Activated CD8-positive, alpha-beta memory T cell treated with anti-CD3 and anti-CD28 coated beads for 1 hour (primary cell): ENCODE results near the gene CACNA1D.

Experiments used
- DNase-seq, 2 donors: peaks; one replicate each; pipeline ENCODE4 v3.0.0-alpha.2; 2020; ENCODE audit warnings: low read depth in 1 of 2; ENCODE audit errors: extremely low read depth in 1 of 2

Gene CACNA1D

DNA sequence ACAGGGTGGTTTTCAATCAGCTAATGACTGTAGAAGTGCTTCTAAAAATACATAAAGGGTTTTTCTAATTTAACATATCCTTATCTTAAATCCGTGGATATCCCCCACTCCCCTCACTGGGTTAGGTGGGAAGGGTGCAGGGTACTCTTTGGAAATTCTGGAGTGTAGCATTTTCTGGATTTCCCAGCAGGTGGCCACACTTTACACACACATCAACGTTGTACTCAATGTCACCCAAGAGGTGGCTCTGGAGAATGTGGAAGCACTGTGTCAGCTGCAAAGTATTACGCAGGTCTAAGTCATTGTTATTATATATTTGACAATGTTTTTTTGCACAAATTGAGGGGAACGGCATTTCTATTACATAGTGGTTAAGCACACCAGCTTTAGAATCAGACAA, 183.0 kb downstream of the CACNA1D start:
- no peak for DNase-seq

DNA sequence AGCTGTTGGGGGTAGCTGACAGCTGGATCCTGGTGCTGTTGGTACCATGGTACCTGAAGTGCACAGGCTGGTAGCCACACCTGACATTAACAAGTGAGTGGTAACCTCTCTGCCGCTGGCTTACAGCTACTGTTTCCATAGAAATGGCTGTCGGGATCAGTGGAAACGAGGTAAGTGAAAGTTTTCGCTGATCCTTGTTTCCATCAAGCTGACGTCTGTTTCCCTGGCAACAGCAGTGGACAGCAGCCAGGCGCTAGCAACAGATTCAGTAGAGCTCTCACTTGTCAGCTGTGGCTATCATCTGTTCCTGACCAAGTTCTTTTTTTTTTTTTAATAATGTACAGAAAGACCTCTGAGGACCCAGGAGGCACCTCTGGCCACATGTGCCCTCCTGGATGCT, 185.6 kb downstream of the CACNA1D start:
- DNase-seq: no peak

DNA sequence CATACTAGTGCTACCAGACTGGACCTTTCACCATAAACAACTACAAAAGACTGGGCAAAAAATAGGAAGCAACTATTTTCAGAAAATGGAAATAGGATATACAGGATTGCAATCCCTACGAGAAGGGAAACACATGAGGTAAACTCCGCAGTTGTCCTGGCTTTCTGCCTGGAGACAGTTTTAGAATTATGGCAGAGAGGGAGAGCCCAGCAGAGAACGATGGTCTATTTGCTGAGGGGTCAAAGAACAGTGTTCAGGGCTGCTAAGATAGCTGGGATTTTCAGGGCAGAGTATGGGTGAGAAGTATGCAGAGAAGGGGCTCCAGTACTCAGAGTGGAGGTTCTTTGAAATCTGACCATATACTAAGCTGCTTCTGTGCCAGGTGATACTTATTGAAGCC, 188.4 kb downstream of the CACNA1D start:
- DNase-seq: no peak

DNA sequence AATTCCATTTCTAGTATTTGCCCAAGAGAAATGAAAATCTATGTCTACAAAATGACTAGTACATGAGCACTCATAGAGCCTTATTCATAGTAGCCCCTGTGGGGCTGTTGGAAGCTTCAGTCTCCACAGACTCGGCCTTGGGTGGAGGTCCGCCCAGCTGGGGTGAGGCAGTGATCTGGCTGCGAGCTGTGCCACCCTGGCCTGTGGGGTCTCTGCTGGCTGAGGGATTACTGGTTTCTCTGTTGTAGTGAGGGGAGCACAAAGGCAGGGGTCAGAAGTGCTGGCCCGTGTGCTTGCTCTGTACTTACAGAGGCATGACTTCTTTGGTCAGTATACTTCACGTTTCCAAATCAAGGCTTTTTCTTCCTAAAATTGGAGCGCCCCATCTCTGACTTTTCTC, 193.7 kb downstream of the CACNA1D start:
- DNase-seq: no peak

DNA sequence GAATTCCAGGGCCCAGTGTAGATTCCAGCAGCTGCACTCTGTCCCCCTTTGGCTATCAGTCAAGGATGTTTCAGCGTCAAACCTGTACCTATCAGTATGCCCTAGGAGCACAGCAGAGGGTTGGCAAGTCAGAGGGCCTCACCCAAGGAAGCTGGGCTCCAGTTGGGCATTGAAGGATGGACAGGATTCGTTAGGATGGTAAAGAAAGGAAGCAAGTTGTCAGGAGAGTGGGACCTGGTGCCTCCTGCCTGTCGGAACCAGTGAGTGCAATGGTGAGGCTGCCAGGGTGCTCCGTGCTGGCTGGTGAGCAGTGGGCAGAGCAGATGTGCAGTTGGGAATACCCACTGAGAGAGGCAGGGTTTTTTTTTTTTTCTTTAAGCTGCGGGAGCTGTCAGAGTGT, 194.6 kb downstream of the CACNA1D start:
- no peak for DNase-seq

DNA sequence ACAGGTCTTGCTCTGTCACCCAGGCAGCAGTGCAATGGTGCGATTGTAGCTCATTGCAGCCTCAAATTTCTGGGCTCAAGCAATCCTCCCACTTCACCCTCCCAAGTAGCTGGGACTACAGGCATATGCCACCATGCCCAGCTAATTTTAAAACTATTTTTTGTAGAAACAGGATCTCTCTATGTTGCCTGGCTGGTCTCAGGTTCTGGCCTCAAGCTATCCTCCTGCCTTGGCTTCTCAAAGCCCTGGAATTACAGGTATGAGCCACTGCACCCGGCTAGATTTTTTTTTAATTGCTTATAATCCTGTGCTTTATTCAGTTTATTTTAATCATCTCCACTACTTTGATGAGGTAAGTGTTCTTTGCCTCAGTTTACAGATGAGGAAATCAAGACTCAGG, 195.3 kb downstream of the CACNA1D start:
- no peak for DNase-seq

DNA sequence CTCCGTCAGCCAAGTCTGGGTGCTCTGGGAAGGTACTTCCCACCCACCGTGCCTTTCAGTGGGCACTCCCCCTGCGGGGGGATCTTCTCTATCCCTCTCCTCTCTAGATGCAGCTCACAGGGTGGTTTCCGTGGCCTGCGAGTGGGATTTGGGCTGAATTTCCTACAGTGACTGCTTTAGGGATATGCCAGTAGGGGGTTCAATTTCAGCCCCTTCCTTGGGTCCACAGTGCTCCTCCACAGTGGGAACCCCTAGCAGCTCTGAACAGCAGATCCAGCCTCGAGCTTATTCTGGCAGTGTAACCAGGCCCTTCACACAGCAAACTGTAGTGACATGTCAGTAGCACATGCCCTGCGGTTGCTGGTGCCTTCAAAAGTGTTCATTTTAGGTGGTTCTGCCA, 196.1 kb downstream of the CACNA1D start:
- no peak for DNase-seq

DNA sequence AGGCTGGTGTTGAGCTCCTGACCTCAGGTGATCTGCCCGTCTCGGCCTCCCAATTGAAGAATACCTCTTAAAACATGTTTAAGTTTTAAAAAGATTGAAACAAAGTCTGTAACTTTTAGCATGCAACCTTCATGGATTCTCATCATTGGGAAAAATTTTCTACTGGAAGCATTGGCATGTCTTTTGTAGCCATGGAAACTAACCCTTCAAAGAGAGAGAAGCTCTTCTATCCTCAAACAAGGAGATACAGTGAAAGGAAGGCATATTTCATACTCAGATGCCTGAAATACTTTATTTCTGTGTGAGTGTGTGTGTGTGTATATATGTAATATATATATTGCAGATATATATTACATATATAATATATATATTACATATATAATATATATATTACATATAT, 196.9 kb downstream of the CACNA1D start:
- no peak for DNase-seq

DNA sequence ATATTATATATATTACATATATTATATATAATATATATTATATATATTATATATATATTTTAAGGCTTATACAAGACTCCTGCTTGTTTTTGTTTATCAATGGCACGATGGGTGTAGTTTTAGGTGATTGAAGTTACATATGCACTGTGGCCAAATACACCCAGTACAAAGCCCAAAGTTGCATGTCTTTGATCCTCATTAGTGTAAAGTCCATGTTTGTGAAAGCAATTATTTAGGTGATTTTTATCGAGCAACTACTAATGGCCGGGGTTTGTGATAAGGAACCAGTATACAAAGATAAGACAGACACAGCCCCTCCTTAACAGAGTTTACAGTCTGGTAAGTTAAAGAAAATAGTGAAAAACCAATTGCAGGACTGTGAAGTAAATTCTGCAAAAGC, 197.5 kb downstream of the CACNA1D start:
- no peak for DNase-seq

DNA sequence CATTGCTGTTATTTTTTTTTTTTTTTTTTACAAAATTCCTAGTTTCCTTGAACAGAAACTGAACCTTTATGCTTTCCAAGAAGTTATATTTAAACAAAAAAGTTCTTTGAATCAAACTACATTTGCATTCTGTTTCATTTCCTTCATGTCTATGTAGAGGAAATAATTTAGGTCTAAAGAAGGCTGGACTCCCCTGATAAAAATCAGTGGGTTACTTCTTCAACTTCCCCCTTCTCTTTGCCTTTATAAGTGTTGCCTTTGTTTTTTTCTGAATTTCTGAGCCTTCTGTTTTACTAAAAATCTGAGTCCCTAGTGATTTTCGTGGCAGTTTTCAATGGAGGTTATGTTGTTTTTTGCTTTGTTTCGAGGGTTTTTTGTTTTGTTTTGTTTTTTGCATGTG, 199.0 kb downstream of the CACNA1D start:
- DNase-seq: no peak

DNA sequence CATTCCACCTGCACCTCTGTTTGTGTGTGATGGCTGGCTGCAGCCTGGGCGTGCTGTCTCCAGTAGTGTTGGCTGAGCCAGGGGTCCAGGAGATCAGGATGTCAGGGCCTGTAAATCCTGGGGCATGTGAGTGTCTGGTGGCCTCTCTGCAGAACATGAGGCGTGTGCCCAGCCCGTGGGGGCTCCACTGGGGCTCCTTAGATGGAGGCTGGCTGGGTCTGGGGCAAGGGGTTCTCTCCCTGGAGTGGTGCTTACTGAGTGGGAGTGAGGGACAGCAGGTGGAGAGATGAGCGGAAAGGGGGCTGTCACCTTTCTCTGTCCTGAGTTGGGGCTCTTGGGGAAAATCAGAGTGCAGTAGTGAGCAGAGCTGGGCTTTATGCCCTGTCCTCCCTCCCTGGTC, 199.6 kb downstream of the CACNA1D start:
- DNase-seq: no peak

DNA sequence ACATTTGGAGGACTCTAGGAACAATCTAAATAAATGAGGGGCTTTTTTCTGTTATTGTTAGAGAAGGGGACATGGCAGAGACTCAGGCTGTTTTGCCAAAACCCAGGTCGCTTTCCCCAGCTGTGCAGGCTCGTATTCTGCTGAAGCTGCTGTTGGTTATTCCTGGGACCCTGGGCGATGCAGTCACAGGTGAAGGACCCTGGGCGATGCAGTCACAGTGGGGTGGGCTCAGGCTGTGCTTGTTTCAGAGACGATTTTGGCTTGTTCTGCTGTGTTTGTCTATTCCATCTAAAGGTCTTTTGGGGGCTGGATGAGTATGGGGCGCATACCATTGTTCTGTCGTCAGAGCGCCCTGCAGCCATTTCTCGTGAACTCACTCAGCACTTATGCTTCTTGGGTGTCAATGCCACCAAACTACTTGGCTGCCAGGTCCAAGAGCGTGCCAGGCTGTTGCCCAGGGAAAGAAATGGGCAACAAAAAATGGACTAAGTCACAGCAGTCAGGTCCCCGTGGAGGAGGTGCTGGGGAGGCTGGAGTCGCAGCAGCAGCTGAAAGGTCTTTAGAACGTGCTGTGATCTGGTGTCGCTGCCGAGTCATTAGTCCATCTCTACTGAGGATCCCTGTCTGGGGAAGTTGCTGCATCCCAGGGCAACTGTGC, 200.4 kb downstream of the CACNA1D start:
- no peak for DNase-seq

DNA sequence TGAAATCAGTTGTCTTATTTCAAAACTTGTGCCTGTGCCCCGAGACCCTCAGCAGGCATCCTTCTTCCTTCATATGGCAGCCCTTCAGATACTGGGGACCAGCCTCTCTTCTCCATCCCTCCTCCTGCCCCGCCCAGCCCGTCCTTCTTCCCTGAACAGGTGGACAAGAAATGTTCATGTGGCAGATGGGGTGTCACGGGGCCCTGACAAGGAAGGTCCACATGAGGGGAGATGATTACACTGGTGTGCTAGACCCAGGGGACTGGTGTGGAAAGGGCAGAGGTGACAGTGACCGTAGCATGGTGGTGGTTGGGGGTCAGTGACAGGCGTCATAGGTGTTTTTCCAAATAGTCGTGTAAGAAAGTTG, 200.9 kb downstream of the CACNA1D start:
- DNase-seq: no peak

DNA sequence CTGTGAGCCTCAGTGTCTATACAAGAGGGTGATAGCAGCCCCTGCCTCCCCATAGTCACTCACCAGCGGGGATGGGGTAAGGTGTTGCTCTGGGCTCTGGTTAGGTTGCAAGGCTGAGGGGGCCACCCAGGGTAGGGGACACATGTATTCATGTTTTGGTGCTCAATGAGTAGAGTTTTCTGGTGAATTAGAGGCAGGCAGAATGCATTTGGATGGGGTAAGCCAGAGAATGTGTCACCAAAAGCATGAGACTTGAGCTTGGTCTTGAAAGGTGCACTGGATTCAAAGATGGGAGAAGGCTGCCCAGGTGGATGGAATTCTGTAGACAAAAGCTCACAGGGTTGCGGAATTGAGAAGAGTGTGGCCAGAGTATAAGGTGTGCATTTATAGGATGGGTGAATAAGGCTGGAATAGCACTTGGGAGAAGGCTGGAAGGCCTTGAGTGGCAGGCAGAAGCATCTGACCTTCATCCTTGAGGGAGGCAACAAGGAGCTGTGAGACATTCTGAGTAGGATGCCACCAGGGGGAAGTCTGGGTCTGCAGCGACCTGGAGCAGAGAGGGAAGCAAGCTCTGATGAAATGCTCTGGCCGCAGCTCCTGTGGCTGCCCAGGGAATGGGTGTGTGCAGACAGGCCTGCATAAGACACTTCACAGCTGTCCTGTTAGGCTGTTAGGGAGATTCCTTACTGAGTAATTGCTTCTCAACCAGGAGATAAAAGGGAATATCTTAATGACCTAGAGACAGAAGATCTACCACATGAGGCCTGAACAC, 202.2 kb downstream of the CACNA1D start:
- no peak for DNase-seq

DNA sequence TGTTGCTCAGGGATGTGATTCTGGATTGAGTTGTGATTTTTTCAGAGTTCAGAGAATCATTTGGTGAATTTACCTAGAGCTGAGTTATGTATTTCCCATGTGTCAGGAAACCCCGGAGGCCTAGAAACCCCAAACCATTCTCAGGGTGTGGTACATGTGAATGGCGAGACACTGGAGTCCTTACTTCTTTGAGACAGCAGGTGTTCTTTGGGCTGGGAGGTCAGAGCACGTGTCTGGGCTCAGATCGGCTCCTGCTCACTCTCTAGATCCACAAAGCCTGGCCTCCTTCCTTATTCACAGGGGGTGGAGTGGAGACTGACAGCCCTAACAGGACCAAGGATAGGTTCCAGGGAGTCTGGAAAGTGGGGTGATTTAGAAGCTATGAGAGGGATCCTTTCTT, 206.0 kb downstream of the CACNA1D start:
- no peak for DNase-seq

DNA sequence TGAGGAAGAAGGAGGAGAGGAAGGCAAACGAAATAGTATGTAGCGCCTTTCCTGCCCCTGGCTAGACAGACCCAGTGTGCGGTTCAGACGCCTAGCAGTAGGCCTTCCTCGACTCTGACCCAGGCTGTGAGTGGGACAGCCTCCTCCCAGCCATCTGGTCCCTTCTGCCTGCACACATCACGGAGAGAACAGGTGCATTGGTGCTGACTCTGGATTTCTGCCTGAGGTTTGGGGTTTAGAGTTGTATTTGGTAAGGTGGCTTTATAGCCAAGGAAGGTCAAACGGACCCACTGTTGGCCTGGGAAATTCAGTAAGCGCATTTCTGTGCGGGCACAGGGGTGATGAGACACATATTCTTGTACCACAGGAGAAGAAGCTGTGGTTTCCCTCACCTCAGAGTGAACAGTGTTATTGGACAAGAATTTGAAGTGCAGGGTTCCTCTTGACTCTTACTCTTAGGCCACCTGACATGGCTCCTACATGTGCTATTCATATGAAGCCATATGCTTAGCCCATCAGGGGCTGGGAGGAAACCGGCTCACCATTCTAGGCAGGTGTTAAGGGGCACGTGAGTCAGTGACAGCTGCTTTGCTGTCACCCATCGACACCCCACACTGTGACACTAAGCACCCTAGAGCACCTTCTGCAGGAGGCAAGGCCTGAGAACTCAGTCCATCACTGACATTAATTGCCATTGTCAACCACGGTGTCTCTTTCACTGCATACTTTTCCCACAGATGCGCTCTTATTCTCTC, 208.5 kb downstream of the CACNA1D start:
- no peak for DNase-seq

DNA sequence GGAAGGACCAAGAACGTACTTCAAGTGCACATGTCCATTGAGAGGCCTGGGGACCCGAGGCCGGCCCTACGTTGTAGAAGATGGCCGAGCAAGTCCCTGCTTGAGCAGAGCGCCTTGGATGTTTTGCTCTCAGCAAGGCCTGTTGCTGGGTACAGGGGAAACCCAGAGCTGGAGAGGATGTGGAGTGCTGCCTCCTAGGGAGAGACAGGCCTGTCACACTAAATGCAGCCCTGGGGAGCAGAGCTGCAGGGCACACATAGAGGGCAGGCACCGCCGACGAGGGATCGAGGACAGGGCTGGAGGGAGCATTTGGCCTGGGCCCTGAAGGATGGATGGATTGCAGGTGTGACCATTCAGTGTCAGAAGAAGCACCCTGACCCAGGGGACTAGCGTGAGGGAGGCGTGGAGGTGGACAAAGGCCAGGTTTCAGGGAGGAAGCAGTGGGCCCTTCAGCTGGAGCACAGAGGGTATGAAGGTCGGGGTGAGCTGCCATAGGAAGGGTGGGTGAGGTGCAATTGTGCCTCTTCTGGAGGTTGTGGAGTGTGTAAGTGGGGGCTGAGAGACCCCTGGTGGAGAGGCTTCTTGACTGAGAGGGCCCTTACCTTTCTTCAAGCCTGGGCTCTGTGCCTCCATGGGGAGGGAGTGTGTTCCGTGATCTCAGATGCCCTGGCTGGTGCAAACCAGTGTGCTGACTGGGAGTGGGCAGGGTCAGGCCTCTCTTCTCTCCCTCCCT, 209.4 kb downstream of the CACNA1D start:
- DNase-seq: no peak

DNA sequence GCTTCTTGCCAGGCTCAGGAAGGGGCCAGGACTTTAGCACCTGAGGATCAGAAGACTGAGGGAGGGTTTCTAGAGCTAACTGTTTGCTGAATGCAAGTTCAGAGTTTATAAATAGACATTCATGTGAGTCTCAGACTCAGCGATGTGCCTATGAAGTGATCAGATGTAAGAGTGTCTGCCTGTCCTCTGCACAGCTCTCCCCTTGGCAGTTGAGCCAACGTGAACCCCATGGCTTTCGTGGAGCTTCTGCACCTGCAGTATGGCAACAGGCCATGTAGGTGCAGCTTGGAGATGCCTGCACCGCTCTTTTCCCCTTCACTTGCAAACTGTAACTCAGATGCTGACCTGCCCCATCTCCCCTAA, 209.9 kb downstream of the CACNA1D start:
- DNase-seq: no peak

DNA sequence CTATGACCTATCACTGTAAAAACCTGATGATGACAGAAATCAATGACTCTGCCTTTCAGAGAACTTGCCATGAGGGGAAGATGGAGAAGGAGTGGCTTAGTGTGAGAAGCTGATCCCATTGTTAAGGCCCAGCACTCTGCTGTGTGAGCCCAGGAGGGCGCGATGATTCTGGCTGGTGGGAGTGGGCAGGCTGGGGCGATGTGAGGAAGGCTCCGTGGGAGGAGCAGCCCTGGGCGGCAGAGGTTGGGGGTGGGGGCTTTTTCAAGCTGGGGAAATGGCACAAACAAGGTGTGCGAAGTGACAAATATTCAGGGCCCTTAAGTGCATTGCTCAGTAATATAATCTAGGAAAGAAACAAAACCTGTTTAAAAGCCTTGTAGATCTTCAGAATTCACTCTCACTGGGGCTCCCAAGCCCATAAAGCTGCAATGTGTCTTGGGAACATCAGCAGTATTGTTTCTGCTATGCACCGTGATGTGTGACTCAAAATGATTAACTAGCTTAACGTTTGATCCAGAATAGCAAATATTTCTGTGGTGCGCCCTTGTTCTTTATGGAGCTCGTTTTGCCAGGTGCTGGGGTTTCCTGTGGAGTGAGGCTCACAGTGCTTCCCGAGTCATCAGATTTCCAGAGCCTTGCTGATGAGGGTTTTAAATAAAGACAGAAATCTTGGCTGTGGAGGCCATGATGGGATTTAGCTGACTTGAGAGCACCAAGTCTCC, 210.8 kb downstream of the CACNA1D start:
- no peak for DNase-seq

DNA sequence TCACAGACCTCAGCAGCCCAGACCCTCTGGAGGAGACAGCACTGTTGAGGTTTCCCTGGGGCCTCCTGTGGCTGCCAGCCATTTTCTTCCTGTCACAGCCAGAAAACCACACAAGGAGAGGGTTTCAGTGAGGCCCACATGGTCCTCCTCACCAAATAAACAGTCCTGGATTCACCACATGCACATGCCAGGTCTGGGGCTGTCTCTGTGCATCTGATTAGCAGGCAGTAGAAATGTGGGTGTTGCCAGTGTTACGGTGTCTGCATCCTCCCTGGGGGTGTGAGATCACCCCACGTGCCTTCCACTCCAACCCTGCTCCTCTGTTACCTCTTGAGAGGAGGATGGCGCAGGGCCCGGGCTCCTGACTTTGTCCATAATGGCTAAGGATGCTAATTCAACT, 211.4 kb downstream of the CACNA1D start:
- no peak for DNase-seq

DNA sequence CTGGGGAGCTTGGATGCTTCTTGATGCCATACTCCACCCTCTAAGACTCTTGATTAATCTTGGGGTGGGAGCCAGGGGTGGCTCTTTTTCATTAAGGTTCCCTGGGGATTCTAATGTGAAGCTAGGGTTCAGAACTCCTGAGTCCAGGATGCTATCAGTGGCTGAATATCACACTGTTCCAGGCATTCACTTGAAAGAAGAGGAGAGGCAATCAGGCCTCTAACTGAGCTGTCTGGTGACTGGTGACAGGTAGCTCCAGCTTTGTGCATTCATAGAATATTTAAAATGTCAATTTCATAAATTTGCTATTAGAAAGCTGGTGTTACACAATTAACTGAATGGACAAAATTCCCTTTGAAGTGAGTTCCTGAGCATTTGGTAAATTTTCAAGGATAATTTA, 212.8 kb downstream of the CACNA1D start:
- no peak for DNase-seq
